Transverse colon (tissue), 4 donors: ENCODE results near the gene FSD1. TPM values are rescaled to one million over a fixed set of nuclear protein-coding genes. Genes with fewer than 3 reads are reported as not detected.
A peak's percentile ranks its signal among the peaks of the same experiment; 100 is the strongest.

Experiments used
- DNase-seq: peaks from one replicate; pipeline ENCODE4 v3.0.0-alpha.2; 2019
- H3K27ac ChIP-seq, 4 donors: fragments of 200-600 bp; sonication (generic); 2 replicates each; pipeline ENCODE4 v1.5.1; 2016 to 2018; ENCODE audit warnings: inconsistent platforms in 4 of 4
- H3K27me3 ChIP-seq: fragments of 200-600 bp; sonication (generic); 2 replicates; pipeline ENCODE4 v1.5.1; 2017; ENCODE audit warnings: inconsistent platforms
- H3K36me3 ChIP-seq, 4 donors: fragments of 200-600 bp; sonication (generic); 2 replicates each; pipeline ENCODE4 v1.5.1; 2017 to 2019; ENCODE audit warnings: inconsistent platforms in 4 of 4
- H3K4me1 ChIP-seq, 4 donors: fragments of 200-600 bp; sonication (generic); 2 replicates each; pipeline ENCODE4 v1.5.1; 2017 to 2020; ENCODE audit warnings: inconsistent platforms in 4 of 4
- H3K4me3 ChIP-seq, 4 donors: fragments of 200-600 bp; sonication (generic); 1 replicate in 1 of 4; 2 replicates in 3 of 4; pipeline versions ENCODE4 v1.5.1 to v1.6.1; 2017 to 2019; ENCODE audit warnings: inconsistent platforms in 4 of 4
- H3K9me3 ChIP-seq, 2 donors: fragments of 200-600 bp; sonication (generic); 2 replicates each; pipeline ENCODE4 v1.5.1; 2017 to 2019; ENCODE audit warnings: inconsistent platforms in 2 of 2
- EP300 ChIP-seq: sonication (generic); formaldehyde crosslinking; IDR thresholded peaks from one replicate; pipeline ENCODE4 v1.6.1; 2017; ENCODE audit warnings: antibody characterized with exemption, low read depth
- POLR2A ChIP-seq: fragments of 450-650 bp; IDR thresholded peaks from one replicate; pipeline ENCODE4 v1.6.1; 2016; ENCODE audit warnings: antibody characterized with exemption, mild to moderate bottlenecking, moderate library complexity
- POLR2AphosphoS5 ChIP-seq, 3 donors: sonication (generic); formaldehyde crosslinking; IDR thresholded peaks; one replicate each; pipeline ENCODE4 v1.6.1; 2016; ENCODE audit warnings: antibody characterized with exemption in 3 of 3
- WGBS, 2 donors: methylation state at CpG; one replicate each; pipeline ENCODE4 v1.1.5; 2018; ENCODE audit warnings: low coverage in 1 of 2; 5-methylcytosine and 5-hydroxymethylcytosine counted together
- in situ Hi-C, 4 donors: fragments of 200-750 bp; cut with MboI; loops; one replicate each; pipeline versions ENCODE4 v1.15.0 to v1.15.1; 2017; ENCODE audit warnings: low sequenced_read_pairs in 3 of 4, low pct_ligation_motif_present in 1 of 4, low pct_unique_long_range_greater_than_20kb in 1 of 4
- intact Hi-C: fragments of 100-400 bp; cut with DNase I; formaldehyde crosslinking; loops from one replicate; pipeline ENCODE4 v1.15.1; 2023; ENCODE audit warnings: low total_unique reads
- total RNA-seq, 4 donors: library from RNA; depleted of rRNA; stranded (reverse); fragments of >200 nt; gene quantifications; one replicate each; pipeline ENCODE4 v1.1.0, GENCODE V29; 2016
- TF ChIP-seq, protein P1 (sequence below), 5 experiments: fragments of 200-600 bp in 3 of 5; fragments of 450-650 bp in 2 of 5; sonication (generic) in 3 of 5; IDR thresholded peaks; 1 replicate in 2 of 5; 2 replicates in 3 of 5; pipeline ENCODE4 v1.5.1; 2016 to 2017; ENCODE audit warnings: antibody characterized with exemption in 5 of 5, inconsistent platforms in 3 of 5, mild to moderate bottlenecking in 2 of 5, moderate library complexity in 1 of 5

FSD1 gene
- total RNA-seq, 4 donors from 2014 or later: 0.68 to 2.9 (median 1.5) TPM; not detected in 1

DNA sequence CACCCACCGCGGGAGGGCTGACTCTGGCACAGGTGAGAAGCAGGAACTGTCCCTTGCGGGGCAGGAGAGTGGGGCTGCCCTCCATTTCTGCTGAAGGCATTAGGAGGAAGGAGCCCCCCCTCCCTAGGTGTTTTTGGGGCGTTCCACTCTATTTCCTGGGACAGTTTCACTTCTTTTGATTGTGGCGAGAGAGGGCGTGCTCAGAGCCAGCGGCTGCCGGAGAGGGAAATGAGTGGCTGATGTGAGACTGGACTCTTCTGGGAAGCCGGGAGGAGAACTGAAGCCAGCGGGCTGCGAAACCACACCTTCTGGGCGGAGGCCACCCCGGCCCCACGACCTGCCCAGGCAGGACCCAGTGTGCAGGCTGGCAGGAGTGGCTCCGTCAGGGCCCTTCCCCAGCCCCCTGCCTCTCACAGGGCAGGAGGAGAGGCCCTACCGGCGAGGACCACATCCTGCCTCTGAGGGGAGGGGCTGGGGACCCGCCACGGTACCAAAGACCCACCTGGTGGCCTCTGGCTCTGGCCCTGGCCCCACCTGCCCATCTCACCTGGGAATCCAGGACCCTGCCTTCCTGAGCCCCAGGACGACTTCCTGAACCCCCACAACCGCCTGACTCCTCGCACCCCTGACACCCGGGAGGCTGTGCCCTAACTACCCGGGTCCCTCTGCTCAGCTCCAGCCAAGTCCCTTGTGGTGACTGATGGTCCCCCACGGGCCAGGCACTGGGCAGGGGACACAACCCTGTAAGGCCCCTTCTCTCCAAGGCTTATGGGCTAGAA, 64.9 kb downstream of the FSD1 start:
- H3K9me3 ChIP-seq: no peaks in the 10 kb centered on the region
- H3K4me3 ChIP-seq: peak overlapping the region in 2 of 4 donors; percentile 17 to 27
- TF ChIP-seq POLR2A (no peak), POLR2AphosphoS5 (IDR thresholded peaks at IDR 0.05) (peak in 2 of 3 donors; percentile 52 to 63)
- peak; percentile 84 for DNase-seq
- peak overlapping the region; percentile 65 to 82 (median 77) for H3K27ac ChIP-seq
- H3K4me1 ChIP-seq: peaks cover 38 to 56% (median 49%) of the 10 kb centered on the region in 4 donors
- 34 to 40% methylated on average over 3 to 21 of the region's 25 CpGs for WGBS, 2 donors
- no peaks in the 10 kb centered on the region for H3K36me3 ChIP-seq
- intact Hi-C loops (no loop called here), in situ Hi-C loops (loop anchor here in 1 of 4 donors (25.0 kb wide), 1 partner anchor 107 kb away; no protein-coding TSS in a partner anchor)
- H3K27me3 ChIP-seq: no peaks in the 10 kb centered on the region

DNA sequence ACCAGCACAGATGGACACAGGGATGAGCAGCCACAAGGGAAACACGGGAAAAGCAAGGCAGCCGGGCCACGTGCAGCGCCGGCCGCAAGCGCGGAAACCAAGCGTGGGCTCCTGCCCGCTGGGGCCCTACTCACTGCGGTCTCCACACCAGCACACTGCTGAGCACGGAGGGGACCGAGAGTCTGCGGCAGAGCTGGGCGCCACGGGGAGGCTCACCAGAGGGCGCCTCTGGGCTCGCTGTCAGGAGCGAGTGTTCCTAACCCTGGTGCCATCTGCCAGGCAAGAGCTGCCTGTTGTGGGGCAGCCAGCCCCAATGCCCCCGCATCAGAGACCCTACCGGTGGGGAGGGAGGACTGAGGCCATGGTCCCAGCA, 65.5 kb downstream of the FSD1 start:
- WGBS, 2 donors: 28% methylated on average over 11 of the region's 21 CpGs; no CpG with 5 or more reads in 1 of the 2 donors
- H3K27me3 ChIP-seq: no peaks in the 10 kb centered on the region
- TF ChIP-seq, protein P1, sequence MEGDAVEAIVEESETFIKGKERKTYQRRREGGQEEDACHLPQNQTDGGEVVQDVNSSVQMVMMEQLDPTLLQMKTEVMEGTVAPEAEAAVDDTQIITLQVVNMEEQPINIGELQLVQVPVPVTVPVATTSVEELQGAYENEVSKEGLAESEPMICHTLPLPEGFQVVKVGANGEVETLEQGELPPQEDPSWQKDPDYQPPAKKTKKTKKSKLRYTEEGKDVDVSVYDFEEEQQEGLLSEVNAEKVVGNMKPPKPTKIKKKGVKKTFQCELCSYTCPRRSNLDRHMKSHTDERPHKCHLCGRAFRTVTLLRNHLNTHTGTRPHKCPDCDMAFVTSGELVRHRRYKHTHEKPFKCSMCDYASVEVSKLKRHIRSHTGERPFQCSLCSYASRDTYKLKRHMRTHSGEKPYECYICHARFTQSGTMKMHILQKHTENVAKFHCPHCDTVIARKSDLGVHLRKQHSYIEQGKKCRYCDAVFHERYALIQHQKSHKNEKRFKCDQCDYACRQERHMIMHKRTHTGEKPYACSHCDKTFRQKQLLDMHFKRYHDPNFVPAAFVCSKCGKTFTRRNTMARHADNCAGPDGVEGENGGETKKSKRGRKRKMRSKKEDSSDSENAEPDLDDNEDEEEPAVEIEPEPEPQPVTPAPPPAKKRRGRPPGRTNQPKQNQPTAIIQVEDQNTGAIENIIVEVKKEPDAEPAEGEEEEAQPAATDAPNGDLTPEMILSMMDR (IDR thresholded peaks at IDR 0.05): peak; percentile 9 to 36 (median 25)
- no peak for TF ChIP-seq POLR2A
- H3K4me3 ChIP-seq: peak overlapping the region in 2 of 4 donors; percentile 17 to 27
- H3K36me3 ChIP-seq: no peaks in the 10 kb centered on the region
- peak; percentile 76 for DNase-seq
- no peaks in the 10 kb centered on the region for H3K9me3 ChIP-seq
- intact Hi-C loops: loop anchor here (2.0 kb wide), 1 partner anchor 31 kb away; the partner anchor contains the start of gene SH3GL1
- H3K27ac ChIP-seq: peak overlapping the region; percentile 65 to 82 (median 77)
- in situ Hi-C loops: loop anchor here in 1 of 4 donors (25.0 kb wide), 1 partner anchor 108 kb away; no protein-coding TSS in a partner anchor
- peaks cover 44 to 62% (median 55%) of the 10 kb centered on the region in 4 donors for H3K4me1 ChIP-seq

DNA sequence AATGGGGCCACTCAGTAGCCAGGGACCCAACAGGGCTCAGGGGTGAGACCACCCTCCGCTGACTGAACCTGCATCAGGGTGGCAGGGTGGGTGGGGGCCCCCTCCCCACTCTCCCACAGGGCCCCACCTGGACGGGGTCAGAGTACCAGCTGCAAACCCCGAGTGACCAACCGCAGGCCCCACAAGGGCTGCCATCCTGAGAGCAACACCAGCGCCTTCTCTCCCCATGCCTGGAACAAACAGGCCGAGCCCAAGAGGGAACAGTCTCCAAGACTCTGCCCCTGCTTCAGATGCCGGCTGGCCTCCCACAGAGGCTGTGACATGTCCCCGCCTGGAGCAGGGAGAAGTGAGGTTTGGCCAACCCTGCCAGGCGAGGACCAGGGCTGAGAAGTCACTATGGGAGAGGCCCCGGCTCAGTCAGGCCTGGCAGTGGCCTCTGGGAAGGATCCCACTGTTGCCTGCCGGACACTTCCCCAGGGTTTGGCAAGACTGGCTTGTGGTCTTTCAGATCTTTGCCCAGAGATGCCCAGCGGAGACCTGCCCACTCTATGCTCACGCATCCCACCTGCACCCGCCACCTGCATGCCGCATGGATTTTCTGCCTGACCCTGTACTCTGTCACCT, 66.1 kb downstream of the FSD1 start:
- in situ Hi-C loops: loop anchor here in 1 of 4 donors (25.0 kb wide), 1 partner anchor 108 kb away; no protein-coding TSS in a partner anchor
- Histone ChIP-seq H3K27ac (peak overlapping the region in 2 of 4 donors; percentile 81 to 82), H3K36me3 (no peaks in the 10 kb centered on the region), H3K4me1 (peaks cover 51 to 63% (median 61%) of the 10 kb centered on the region in 4 donors), H3K27me3 (no peaks in the 10 kb centered on the region), H3K4me3 (no peak overlapping the region), H3K9me3 (no peaks in the 10 kb centered on the region)
- DNase-seq: no peak
- intact Hi-C loops: loop anchor here (2.0 kb wide), 1 partner anchor 30 kb away; the partner anchor contains the start of gene SH3GL1
- no peak for TF ChIP-seq EP300
- no peak for TF ChIP-seq POLR2A
- TF ChIP-seq POLR2AphosphoS5 (IDR thresholded peaks at IDR 0.05): no peak
- TF ChIP-seq, protein P1 (IDR thresholded peaks at IDR 0.05): no peak
- WGBS, 2 donors: 94% methylated on average over 15 of the region's 15 CpGs; no CpG with 5 or more reads in 1 of the 2 donors

DNA sequence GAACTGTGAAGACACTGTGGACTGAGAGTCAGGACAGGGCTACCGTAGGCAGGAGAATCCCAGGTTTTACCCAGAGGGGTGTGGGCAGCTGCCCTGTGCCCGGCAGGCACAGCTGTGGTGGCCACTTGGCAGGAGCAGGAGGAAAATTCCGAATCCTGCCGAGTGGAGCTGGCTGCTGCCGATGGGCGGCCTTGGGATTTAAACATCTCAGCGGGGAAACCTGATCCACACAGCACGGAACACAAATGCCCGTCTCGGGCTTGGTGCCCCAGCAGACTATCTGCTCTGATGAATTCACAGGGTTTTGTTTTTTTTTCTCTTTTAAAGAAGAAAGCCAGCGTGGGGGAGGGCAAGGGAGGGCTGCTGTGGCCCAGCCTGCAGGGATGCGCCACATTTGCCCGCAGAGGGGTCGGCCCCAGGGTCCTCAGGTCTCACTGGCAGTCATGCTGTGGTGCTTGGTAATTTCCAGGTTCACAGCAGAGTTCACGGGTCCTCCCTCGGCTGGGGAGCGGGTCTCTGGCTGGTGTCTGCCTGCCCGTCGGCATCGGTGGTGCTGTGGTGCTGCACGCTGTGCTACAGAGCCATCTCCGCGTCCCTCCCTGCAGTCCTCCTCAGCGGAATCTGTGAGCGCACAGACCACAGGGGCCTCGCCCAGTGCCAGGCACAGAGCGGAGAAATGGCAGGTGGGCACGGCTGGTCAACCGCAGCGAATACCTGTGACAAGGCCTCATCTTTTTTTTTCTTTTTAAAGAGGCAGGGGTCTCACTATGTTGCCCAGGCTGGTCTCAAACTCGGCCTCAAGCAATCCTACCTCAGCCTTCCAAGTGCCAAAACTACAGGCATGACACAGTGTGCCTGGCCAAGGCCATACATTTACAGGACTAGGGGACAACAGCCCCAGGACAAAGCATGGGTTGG, 67.1 kb downstream of the FSD1 start:
- peak overlapping the region in 1 of 4 donors; percentile 82 for H3K27ac ChIP-seq
- WGBS, 2 donors: 80 to 94% methylated on average over 1 to 31 of the region's 31 CpGs
- in situ Hi-C loops: loop anchor here in 1 of 4 donors (25.0 kb wide), 1 partner anchor 109 kb away; no protein-coding TSS in a partner anchor
- no peak for DNase-seq
- H3K4me3 ChIP-seq: no peak overlapping the region
- TF ChIP-seq POLR2AphosphoS5 (IDR thresholded peaks at IDR 0.05) (no peak), EP300 (no peak), POLR2A (no peak)
- TF ChIP-seq, protein P1 (IDR thresholded peaks at IDR 0.05): no peak
- peaks cover 59 to 72% (median 71%) of the 10 kb centered on the region in 4 donors for H3K4me1 ChIP-seq
- no peaks in the 10 kb centered on the region for H3K9me3 ChIP-seq
- intact Hi-C loops: loop anchor here (2.0 kb wide), 1 partner anchor 29 kb away; the partner anchor contains the start of gene SH3GL1
- H3K36me3 ChIP-seq: no peaks in the 10 kb centered on the region
- H3K27me3 ChIP-seq: no peaks in the 10 kb centered on the region
